GM12878 (cell line): Measurements from ENCODE around the gene BRME1. TPM values are rescaled to one million over a fixed set of nuclear protein-coding genes. Genes with fewer than 3 reads are reported as not detected.

Source experiments
- ATAC-seq: fragments of 200-7000 bp; cut with Tn5 transposase; 3 replicates; pipeline ENCODE4 v1.9.1; 2020; ENCODE audit warnings: mild to moderate bottlenecking, moderate library complexity
- BruUV-seq: library from RNA; stranded (reverse); fragments of 400-500 nt; replicated peaks from 2 replicates; lab custom pipeline; 2021; lab: Mats Ljungman, UMichigan
- CTCF ChIA-PET: fragments of 300-600 bp; sonication (Branson Sonifier 250); formaldehyde crosslinking; extraction: SDS; loops from one replicate; lab custom pipeline; 2021; ENCODE audit warnings: inconsistent platforms; lab: Yijun Ruan, JAX
- POLR2A ChIA-PET: fragments of 350-600 bp; formaldehyde crosslinking; extraction: SDS; loops from one replicate; lab custom pipeline; 2021; ENCODE audit warnings: inconsistent platforms; lab: Charles Lee
- RAD21 ChIA-PET: fragments of 300-600 bp; sonication (Branson Sonifier 250); formaldehyde crosslinking; loops from one replicate; lab custom pipeline; 2023; ENCODE audit warnings: antibody characterized with exemption; ENCODE audit not compliant: unreplicated experiment; lab: Charles Lee
- SMC1A ChIA-PET: fragments of 300-600 bp; sonication (Branson Sonifier 250); formaldehyde crosslinking; loops from one replicate; lab custom pipeline; 2023; ENCODE audit not compliant: unreplicated experiment, uncharacterized antibody; lab: Charles Lee
- DNase-seq: peaks from one replicate; pipeline ENCODE4 v3.0.0-alpha.2; 2011; ENCODE audit warnings: low read depth, low spot score
- FAIRE-seq: peaks from 3 replicates; lab custom pipeline; 2011; peaks lifted over from hg19 to GRCh38; lab: Jason Lieb, UNC
- H2AFZ ChIP-seq: 2 replicates; pipeline ENCODE4 v1.6.0; 2011; ENCODE audit warnings: low read depth, low read length, control low read depth; ENCODE audit not compliant: control insufficient read depth
- H3K27ac ChIP-seq: 2 replicates; pipeline ENCODE4 v1.5.1; 2011; ENCODE audit warnings: control low read depth; ENCODE audit not compliant: control insufficient read depth, insufficient read depth
- H3K27me3 ChIP-seq, 2 experiments: replicated peaks in 1 of 2; 2 replicates each; pipeline versions ENCODE4 v1.6.0 to v1.6.1; 2011; ENCODE audit warnings: low read length in 1 of 2; ENCODE audit not compliant: control insufficient read depth in 2 of 2, insufficient read depth in 2 of 2
- H3K36me3 ChIP-seq, 2 experiments: 2 replicates each; pipeline ENCODE4 v1.5.1; 2011; ENCODE audit warnings: low read length in 1 of 2; ENCODE audit not compliant: control insufficient read depth in 2 of 2, insufficient read depth in 2 of 2
- H3K4me1 ChIP-seq: 2 replicates; pipeline ENCODE4 v1.6.1; 2011; ENCODE audit warnings: mild to moderate bottlenecking, low read length, moderate library complexity, mixed read lengths; ENCODE audit not compliant: control insufficient read depth, insufficient read depth
- H3K4me2 ChIP-seq: 2 replicates; pipeline ENCODE4 v1.6.0; 2011; ENCODE audit warnings: control low read depth; ENCODE audit not compliant: control insufficient read depth, insufficient read depth
- H3K4me3 ChIP-seq: fragments of 200-600 bp; sonication (generic); 2 replicates; pipeline ENCODE4 v1.5.1; 2016
- H3K79me2 ChIP-seq: 2 replicates; pipeline ENCODE4 v1.6.0; 2011; ENCODE audit warnings: low read length; ENCODE audit not compliant: control insufficient read depth, insufficient read depth
- H3K9ac ChIP-seq: 2 replicates; pipeline ENCODE4 v1.8.0; 2011; ENCODE audit warnings: low read length, control low read depth, mixed read lengths; ENCODE audit not compliant: control insufficient read depth, insufficient read depth
- H3K9me3 ChIP-seq: replicated peaks from 3 replicates; pipeline ENCODE4 v1.5.1; 2011; ENCODE audit warnings: mild to moderate bottlenecking, low read length; ENCODE audit not compliant: control insufficient read depth, insufficient read depth
- H4K20me1 ChIP-seq: 2 replicates; pipeline ENCODE4 v1.6.0; 2011; ENCODE audit not compliant: control insufficient read depth, insufficient read depth
- HDAC6 ChIP-seq: fragments of 200-600 bp; sonication (generic); IDR thresholded peaks from one replicate; pipeline ENCODE4 v1.8.0; 2017; ENCODE audit warnings: antibody characterized with exemption; ENCODE audit not compliant: unreplicated experiment
- YBX1 ChIP-seq: fragments of 450-650 bp; IDR thresholded peaks from 2 replicates; pipeline ENCODE4 v1.6.1; 2016; ENCODE audit warnings: antibody characterized with exemption
- WGBS: methylation state at CpG from one replicate; pipeline ENCODE4 v1.1.6; 2016; ENCODE audit warnings: low lambda C conversion rate; ENCODE audit not compliant: insufficient replicate concordance, insufficient coverage; ENCODE audit errors: missing lambda C conversion rate; 5-methylcytosine and 5-hydroxymethylcytosine counted together
- in situ Hi-C: fragments of 300-500 bp; cut with MboI; formaldehyde crosslinking; loops from 9 replicates; pipeline ENCODE4 v1.14.3; 2018; ENCODE audit warnings: mixed read lengths
- intact Hi-C: fragments of 100-400 bp; cut with micrococcal nuclease; formaldehyde crosslinking; loops from one replicate; pipeline ENCODE4 v1.14.2; 2022; ENCODE audit not compliant: unreplicated experiment
- polyA plus RNA-seq, 11 experiments: library from polyadenylated mRNA; depleted of rRNA in 4 of 11; unstranded in 6 of 11; stranded (reverse) in 5 of 11; fragments of >200 nt; fragmentation: Nextera tagmentation in 4 of 11; fragmentation: Illumina TruSeq in 1 of 11; extraction: Ambion mirVana in 4 of 11; extraction: Trizol in 1 of 11; gene quantifications; 1 replicate in 1 of 11; 2 replicates in 10 of 11; pipeline versions ENCODE4 v1.2.1 to v1.2.3, GENCODE V29; 2011 to 2016; ENCODE audit warnings: inconsistent platforms in 2 of 11, missing spikeins in 2 of 11, low read depth in 1 of 11
- total RNA-seq, 4 experiments: library from RNA; depleted of rRNA in 3 of 4; stranded (reverse); fragments of >200 nt in 3 of 4; fragmentation: Illumina TruSeq in 1 of 4; extraction: Trizol in 1 of 4; gene quantifications; 2 replicates each; pipeline versions ENCODE4 v1.2.1 to v1.2.3, GENCODE V29; 2013 to 2021

BRME1 gene
- total and polyA plus RNA-seq, 10 of the 15 experiments (the other 5 are each of a cell fraction or from before 2014, with no cell fraction given), result 0.07 to 2.2 (median 1.1) TPM; not detected in 1

DNA sequence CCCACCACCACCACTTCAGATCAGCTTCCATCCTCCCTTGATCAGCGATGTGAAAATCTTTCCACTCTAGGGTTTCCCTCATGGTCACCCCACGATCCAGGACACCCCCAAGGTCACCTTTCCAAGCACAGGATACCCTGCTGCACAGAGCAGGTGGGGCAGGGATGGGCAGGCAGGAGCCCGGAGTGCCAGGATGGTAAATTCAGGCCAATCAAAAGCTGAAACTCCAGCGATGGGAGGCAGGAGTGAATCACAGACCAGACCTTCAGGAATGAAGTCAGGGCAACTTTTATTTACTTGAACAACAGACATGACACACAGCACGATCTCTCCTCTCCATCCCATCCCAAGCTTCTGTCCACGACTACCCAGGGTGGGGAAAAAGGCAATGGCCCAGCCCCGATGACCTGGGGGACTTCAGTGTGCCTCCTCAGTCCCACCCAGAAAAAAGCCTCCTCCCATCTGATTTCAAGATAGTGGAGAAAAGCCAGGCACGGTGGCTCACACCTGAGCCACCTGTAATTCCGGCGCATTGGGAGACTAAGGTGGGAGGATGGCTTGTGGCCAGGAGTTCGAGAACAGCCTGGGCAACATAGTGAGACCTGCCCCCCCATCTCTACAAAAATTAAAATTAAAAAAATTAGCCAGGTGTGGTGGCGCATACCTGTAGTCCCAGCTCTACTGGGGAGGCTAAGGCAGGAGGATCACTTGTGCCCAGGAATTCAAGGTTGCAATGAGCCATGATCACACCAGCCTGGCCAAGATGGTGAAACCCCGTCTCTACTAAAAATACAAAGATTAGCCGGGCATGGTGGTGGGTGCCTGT is 71.5 kb downstream of the BRME1 start:
- DNase-seq, result no peak
- no peak for FAIRE-seq
- intact Hi-C loops (loop anchor here (5.0 kb wide), 1 partner anchor 37 kb away; the partner anchor contains the start of gene ZSWIM4), in situ Hi-C loops (no loop called here)
- no TSS peak for BruUV-seq
- Histone ChIP-seq H3K4me2 (peak overlapping the region; percentile 98), H3K9ac (peak overlapping the region; percentile 45), H3K4me1 (peaks cover 35% of the 10 kb centered on the region), H3K79me2 (peaks cover 22% of the 10 kb centered on the region), H3K27ac (no peak overlapping the region; the same call in 1 of the 2 replicates), H4K20me1 (no peaks in the 10 kb centered on the region), H3K27me3 (no peaks in the 10 kb centered on the region), H3K9me3 (no peaks in the 10 kb centered on the region), H2AFZ (no peak overlapping the region), H3K4me3 (peak overlapping the region; percentile 57; the same call in 1 of the 2 replicates), H3K36me3 (peaks cover 0 to 3% of the 10 kb centered on the region in 2 experiments; a peak in 1 of 4 replicates)
- ATAC-seq, result no peak
- SMC1A ChIA-PET, result interaction anchor here (0.6 to 1.2 kb wide), 2 partner anchors 27 to 38 kb away, joined by 3 read pairs; no protein-coding TSS in a partner anchor
- RAD21 ChIA-PET, result interaction anchor here (1.3 kb wide), 2 partner anchors 28 to 37 kb away, joined by 3 to 9 read pairs; no protein-coding TSS in a partner anchor
- POLR2A ChIA-PET, result interaction anchor here (0.5 to 7.5 kb wide), 5 partner anchors 13 to 301 kb away, joined by 3 to 85 read pairs (median 31); partner anchors contain the start of gene ZSWIM4
- TF ChIP-seq YBX1 (no peak), HDAC6 (peak; percentile 4)
- WGBS, result 78% methylated on average over 14 of the region's 14 CpGs
- CTCF ChIA-PET, result interaction anchor here (0.7 to 1.3 kb wide), 6 partner anchors 12 to 282 kb away, joined by 3 to 6 read pairs (median 4); no protein-coding TSS in a partner anchor
